Stimulated activated CD8-positive, alpha-beta memory T cell treated with anti-CD3 and anti-CD28 coated beads, Interleukin-15, amount 100 ng/mL, for 4 hours (primary cell): Measurements from ENCODE around the gene TSPAN16.

ENCODE experiments used
- DNase-seq, 2 donors: peaks; one replicate each; pipeline ENCODE4 v3.0.0-alpha.2; 2020; ENCODE audit warnings: low read depth in 2 of 2

Gene TSPAN16

DNA sequence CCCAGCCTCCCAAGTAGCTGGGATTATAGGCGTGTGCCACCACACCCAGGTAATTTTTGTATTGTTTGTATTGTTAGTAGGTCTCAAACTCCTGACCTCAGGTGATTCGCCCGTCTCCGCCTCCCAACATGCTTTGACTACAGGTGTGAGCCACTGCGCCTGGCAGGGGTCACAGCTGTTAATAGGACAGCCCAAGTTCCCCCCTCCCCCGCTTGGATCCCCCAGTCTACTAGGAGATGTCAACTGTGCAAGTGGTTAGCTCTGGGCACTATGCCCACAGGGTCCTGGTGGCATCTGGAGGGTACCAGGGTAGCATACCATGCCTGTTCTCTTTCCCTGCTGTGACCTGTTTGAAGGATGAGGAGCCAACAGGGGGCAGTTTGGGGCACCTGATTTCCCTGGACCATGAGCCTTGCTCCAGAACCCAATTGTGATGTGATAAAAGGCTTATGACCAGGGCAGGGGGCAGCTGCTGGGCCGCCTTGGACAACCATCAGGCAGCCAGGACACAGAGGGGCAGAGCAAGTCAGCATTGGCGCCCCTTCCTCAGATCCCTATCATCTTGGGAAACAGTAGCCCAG, at the start of gene TSPAN16:
Gene TSPAN16, plus strand, starts transcription at position 496 of the 581 bp plus-strand sequence. CDS start 138 bp downstream, outside the sequence.
- no peak for DNase-seq

DNA sequence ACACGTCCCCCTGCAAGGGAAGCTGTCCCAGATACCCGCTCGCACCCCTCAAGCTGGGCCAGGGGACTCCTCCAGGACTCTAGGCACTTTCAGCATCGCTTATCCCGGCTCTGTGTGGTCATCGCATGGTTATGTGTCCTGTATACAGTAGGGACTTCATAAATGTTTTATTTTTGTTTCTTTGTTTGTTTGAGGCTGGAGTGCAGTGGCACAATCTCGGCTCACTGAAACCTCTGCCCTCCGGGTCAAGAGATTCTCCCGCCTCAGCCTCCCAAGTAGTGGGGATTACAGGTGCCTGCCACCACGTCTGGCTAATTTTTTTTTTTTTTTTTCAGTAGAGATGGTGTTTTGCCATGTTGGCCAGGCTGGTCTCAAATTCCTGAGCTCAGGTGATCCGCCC, 49.0 kb upstream of the TSPAN16 start:
- DNase-seq = no peak

DNA sequence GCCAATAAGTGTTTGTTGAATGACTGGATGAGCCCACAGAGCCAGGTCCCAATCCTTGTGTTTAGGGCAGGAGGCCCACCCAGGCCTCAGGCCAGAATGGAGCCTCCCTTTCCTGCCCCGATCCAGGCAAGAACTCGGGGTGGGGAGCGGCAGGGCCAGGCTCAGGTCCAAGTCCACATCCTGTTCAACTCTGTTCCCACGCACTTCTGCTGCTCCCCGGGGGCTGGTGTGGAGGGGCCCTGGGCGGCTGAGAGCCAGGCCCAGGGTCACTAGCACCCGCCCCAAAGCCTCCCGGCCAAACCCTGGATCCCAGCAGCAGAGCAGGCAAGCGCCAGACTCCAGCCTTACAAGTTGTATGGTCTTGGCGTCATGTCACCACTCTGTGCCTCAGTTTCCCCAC, 48.6 kb upstream of the TSPAN16 start:
- DNase-seq = no peak

DNA sequence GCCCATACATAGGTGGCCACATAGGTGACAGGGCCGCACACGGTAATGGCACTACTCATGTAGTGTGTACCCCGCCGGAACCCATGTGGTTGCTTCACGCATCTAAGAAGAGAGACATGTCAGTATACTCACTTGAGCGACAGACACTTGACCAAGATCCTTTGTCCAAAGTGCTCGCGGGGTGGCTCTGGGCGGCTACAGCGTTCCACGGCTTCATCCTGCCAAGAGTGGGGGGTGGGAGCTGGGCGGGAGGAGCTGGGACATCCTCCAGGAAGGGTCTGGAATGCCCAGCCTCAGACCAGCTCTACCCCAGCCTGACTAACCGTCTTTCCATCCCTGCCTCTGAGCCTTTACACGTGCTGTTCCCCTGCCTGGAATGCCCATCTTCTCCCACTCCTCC, 48.0 kb upstream of the TSPAN16 start:
- DNase-seq = no peak

DNA sequence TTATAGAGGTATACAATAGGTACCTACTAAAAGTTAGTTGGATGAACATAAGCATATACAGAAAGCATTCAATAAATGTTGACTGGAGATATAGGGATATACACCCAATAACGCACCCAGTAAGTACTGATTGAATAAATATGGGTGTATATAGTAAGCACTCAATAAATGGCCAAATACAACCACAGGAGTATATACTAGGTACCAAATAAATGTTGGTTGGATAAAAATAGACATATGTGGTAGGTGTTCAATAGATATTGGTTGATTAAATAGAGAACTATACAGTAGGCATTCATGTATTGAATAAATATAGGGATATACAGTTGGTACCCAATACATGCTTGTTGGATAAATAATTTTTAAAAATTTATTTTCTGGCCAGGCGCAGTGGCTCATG, 47.1 kb upstream of the TSPAN16 start:
- DNase-seq = no peak

GRCh38 chr19:11251217-11251616, 44.7 kb upstream of the TSPAN16 start:
- no peak for DNase-seq

- no peak for DNase-seq
Measured at GRCh38 chr19:11251650-11252314, 44.2 kb upstream of the TSPAN16 start.

DNA sequence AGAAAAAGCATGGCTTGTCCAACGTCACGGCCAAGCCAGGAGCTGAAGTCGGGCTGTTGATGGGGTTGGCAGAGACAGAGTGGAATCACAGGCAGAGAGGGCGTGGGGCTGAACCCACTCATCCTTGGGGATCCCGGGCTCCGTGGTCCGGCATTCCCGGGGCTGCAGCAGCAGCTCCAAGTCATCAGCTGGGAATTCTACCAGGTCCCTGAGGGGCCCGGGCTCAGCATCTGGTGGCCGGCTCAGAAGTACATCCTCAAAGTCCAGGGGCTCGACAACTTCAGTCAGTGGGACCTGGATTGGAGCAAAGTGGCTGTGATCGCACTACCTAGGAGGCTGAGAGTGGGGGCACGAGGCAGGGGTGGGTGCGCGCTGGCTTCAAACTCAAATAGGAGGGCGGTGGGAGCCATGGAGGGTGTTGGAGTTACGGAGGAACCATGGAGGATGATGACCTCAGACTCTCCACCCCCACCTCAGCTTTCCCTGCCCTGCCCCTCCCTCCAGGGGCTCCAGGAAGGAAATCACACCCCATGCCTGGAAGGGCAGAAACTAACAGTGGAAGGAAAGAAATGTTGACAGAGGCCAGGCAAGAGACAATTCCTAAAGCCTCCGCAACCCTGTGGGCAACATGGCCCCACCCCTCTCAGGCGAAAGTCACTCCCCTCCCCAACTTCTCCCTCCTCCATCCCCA, 43.1 kb upstream of the TSPAN16 start:
- no peak for DNase-seq

- no peak for DNase-seq
Measured at GRCh38 chr19:11254666-11255065, 41.3 kb upstream of the TSPAN16 start.

DNA sequence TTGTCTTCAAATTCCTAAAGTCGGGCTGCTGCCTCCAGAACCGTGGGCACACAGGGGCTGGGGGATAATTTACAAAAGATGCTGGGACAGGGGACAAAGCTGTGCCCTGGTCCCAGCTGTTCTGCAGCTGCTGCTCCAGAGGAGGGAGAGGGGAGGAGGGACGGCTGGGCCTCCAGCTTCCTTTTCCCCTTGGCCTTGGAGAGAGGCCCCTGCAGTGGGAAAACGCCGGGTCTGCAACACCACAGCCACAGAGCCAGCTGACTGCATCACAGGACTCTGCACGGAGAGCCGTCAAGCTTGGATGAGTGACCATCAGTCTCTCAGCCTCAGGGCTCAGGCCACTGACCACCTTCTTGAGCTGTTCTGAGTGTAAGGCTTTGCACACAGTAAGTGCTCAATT, 39.8 kb upstream of the TSPAN16 start:
- no peak for DNase-seq

- DNase-seq = no peak
Measured at GRCh38 chr19:11257846-11258380, 38.0 kb upstream of the TSPAN16 start.

DNA sequence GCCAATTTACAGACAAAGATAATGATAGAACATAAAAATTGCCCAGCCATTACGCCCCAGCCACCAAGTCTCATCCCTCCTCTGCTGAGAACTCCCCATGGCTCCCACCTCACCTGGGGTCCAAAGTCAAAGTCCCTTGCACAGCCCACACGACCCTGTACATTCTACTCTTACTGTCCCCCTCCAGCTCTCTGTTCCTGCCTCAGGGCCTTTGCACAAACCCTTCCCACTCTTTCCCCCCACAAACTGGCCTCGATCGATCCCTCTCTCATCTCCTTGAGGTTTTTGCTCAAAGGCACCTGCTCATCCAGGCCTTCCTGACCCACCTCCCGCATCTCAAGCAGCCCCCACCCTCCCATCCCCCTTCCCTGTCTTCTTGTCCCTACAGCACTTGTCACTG, 35.0 kb upstream of the TSPAN16 start:
- DNase-seq = no peak

GRCh38 chr19:11261431-11261970, 34.5 kb upstream of the TSPAN16 start:
- DNase-seq = no peak

DNA sequence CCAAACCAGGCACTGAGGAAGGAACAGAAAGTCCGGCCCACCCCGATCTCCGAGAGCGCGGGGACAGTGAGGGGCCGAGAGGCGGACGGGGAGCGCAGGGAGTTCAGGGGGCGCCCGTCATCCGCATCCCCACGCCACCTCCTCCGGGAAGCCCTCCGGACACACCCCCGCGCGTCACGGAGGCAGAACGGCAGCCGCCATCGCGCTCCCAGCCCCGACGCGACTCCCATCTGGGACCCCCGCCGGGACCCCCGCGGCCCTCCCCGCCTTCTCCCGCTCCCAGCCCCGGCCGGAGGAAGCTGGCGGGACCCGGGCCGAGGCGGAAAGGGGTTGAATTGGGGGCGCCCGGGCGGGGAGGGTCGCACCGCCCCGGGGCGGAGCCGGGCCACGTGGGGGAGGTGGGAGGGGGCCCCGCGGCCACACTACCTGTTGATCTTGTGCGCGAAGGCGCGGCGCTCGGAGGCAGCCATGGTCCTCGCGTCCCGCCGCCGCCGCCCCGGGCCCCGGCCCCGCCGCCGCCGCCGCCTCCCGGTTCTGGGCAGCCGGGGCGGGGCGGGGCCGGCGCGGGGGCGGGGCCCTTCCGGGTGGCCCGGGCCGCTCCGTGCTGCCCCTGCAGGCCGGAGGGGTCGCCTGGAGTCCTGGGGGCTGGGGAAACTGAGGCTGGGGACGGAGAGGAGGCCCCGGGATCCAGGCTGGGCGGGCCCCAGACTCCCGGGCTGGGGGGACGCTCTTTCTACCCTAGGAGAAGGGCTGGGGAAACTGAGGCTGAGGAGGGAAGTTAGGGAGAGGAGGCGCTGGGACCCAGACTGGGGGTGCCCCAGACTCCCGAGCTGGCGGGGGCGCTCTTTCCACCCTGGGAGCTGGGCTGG, 33.8 kb upstream of the TSPAN16 start, which contains the start of gene DOCK6:
Gene DOCK6, minus strand, starts transcription at position 554 of the 869 bp plus-strand sequence. Its CDS starts 84 bp downstream, at position 470.
- no peak for DNase-seq

- no peak for DNase-seq
Measured at GRCh38 chr19:11263726-11264125, 32.2 kb upstream of the TSPAN16 start.

DNA sequence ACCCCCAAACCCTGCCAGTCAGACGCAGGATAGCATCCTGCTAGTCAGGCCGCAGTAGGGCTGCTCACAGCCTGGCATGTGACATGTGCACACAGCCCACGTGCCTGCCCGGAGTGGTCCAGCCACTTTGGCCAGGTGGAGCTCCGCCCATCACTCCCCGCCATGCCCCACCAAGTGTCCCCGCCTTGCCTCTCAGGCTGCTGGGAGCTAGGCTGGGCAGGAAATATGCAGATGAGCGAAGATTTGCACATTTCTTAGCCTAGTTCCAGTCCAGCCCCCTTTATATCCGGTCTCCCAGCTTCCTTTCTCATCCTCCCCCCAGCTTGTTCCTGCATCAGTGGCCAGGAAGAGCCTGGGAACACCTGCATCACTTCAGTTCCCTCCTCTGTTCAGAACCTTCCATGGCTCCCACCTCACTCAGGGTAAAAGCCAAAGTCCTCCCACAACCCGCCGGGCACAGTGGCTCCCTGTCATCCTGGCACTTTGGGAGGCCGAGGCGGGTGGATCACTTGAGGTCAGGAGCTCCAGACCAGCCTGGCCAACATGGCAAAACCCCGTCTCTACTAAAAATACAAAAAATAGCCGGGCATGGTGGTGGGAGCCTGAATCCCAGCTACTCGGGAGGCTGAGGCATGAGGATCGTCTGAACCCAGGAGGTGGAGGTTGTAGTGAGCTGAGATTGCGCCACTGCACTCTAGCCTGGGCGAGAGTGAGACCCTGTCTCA, 31.3 kb upstream of the TSPAN16 start:
- no peak for DNase-seq

DNA sequence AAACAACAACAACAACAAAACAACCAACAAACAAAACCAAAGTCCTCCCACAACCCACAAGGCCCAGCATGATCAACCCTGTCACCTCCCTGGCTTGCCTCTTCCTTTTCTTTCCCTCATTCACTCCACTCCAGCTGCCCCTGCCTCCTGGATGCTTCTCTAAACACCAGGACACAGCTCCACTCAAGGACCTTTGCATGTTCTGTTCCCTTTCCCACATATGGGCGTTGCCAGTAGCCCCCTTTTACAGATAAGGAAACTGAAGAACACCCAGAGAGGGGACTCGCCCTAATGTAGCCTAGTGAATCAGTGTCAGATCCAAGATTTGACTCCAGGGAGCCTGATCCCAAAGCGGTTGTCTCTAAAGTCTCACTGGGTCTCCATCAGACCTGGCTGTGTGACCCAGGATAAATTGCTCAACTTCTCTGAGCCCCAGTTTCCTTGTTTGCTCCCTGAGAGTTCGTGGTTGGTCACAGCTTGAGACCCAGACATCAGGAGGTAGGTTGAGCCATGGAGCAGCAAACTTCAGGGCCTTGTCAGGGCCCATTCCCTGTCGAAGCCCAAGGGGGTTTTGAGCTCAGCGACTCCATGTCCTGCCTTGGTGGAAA, 30.7 kb upstream of the TSPAN16 start:
- DNase-seq = no peak

DNA sequence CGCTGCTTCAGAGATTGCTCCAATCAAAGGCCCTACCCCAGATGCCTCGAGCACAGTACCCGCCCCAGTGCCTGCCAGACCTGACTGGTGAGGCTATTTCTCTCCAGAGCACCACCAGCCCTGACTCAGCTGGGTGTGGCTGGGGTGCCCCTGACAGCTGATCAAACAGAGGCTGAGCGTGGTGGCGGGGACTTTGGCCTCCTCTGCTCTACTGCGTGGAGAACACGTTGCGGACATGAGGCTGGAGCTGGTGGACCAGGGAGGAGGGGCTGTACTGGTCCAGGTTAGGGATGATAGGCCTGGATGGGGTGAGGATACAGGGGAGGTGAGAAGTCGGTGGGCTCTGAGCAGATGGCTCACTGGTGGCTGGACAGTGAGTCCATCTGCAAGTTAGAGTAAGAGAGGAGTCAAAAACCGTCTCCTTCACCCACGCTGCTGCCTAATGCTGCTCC, 30.1 kb upstream of the TSPAN16 start:
- DNase-seq = no peak

DNA sequence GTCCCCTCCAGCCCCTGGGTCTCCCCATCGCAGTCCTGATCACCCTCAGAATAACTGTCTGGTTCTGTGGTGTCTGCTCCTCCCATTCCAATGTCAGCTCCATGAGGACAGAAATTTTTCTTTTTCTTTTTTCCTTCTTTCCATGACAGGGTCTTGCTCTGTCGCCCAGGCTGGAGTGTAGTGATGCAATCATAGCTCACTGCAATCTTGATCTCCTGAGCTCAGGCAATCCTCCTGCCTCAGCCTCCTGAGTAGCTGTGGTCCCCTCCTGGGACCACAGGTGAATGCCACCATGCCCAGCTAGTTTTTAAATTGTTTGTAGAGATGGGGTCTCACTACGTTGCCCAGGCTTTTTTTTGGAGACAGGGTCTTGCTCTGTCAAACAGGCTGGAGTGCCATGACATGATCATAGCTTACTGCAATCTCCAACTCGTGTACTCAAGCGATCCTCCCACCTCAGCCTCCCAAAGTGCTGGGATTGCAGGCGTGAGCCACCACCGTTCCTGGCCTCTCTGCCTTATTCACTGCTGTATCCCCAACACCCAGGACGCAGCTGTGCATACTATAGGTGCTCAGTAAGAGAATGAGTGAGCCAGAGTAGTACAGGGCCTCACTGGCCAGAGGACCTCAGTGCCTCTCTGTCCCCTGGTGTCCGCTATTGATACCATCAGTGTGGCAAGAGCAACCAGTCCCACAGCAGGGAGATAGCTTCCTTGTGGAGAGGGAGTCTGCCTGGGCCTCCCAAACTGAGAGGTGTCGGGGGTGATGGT, 28.5 kb upstream of the TSPAN16 start:
- no peak for DNase-seq
